GM12873 (cell line): ENCODE data around the gene TMEM187.

Source experiments
- TF ChIP-seq, protein P1 (sequence below): IDR thresholded peaks from 2 replicates; pipeline ENCODE4 v1.5.1; 2012; ENCODE audit warnings: low read depth, mild to moderate bottlenecking, moderate library complexity, low read length, control low read depth; ENCODE audit not compliant: insufficient read depth; ENCODE audit errors: missing control alignments

Gene TMEM187

DNA sequence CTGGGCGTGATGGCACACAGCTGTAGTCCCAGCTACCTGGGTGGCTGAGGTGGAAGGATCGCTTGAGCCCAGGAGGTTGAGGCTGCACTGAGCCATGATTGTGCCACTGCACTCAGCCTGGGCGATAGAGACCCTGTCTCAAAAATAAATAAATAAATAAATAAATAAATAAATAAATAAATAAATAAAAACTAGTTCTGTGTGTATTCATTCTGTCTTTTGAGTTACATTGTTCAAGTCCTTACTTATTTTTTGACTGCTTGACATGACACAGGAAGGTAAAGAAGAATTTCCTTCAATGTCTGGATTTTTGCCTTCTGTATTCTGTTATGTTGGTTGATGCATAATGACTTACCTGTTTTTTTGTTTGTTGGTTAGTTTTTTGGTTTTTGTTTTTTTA, 35.5 kb upstream of the TMEM187 start:
- TF ChIP-seq, protein P1, sequence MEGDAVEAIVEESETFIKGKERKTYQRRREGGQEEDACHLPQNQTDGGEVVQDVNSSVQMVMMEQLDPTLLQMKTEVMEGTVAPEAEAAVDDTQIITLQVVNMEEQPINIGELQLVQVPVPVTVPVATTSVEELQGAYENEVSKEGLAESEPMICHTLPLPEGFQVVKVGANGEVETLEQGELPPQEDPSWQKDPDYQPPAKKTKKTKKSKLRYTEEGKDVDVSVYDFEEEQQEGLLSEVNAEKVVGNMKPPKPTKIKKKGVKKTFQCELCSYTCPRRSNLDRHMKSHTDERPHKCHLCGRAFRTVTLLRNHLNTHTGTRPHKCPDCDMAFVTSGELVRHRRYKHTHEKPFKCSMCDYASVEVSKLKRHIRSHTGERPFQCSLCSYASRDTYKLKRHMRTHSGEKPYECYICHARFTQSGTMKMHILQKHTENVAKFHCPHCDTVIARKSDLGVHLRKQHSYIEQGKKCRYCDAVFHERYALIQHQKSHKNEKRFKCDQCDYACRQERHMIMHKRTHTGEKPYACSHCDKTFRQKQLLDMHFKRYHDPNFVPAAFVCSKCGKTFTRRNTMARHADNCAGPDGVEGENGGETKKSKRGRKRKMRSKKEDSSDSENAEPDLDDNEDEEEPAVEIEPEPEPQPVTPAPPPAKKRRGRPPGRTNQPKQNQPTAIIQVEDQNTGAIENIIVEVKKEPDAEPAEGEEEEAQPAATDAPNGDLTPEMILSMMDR: no peak

DNA sequence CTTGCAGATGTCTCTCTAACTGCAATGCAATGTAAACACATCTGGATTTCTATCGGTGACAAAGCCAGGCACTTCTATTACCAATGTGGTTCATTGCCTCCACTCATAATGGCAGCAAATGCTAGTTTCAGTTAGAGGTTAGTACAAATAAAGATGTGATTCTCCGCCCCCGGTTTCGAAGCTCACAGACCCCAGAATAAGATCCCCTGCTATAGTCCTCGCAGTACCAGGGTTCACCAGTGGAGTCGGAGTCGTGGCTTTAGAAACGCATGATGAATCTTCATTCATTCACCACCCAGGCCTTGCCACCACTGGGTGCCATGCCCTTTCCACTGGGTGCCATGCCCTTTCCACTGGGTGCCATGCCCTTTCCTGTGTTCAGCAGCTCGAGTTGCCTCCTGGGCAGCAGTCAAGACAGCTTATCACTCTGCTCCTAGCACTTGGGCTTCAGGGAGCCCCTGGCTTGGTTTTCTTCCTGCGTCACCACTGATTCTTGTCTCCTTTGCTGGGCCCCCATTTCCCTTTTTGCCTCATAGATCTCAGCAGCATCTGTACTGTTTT, 34.2 kb upstream of the TMEM187 start:
- TF ChIP-seq, protein P1: peak; percentile 33

DNA sequence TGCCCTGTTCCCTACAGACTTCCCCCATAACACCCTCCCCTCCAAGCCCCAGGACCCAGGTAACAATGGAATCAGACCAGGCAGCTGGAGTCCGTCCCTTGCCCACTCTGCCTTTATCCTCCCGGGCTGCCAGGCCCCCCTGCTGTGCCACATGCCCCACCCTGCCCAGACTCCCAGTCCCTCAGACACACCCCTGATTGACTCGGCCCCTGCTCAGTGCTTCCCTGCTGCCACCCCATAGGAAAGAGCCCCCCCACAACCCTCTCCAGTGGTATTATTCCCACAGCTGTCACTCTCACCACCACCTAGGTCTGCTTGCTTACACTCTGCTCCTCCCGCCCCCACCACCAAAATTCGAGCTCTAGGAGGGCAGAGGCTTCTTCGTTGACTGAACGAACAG, 33.0 kb upstream of the TMEM187 start:
- TF ChIP-seq, protein P1: no peak

DNA sequence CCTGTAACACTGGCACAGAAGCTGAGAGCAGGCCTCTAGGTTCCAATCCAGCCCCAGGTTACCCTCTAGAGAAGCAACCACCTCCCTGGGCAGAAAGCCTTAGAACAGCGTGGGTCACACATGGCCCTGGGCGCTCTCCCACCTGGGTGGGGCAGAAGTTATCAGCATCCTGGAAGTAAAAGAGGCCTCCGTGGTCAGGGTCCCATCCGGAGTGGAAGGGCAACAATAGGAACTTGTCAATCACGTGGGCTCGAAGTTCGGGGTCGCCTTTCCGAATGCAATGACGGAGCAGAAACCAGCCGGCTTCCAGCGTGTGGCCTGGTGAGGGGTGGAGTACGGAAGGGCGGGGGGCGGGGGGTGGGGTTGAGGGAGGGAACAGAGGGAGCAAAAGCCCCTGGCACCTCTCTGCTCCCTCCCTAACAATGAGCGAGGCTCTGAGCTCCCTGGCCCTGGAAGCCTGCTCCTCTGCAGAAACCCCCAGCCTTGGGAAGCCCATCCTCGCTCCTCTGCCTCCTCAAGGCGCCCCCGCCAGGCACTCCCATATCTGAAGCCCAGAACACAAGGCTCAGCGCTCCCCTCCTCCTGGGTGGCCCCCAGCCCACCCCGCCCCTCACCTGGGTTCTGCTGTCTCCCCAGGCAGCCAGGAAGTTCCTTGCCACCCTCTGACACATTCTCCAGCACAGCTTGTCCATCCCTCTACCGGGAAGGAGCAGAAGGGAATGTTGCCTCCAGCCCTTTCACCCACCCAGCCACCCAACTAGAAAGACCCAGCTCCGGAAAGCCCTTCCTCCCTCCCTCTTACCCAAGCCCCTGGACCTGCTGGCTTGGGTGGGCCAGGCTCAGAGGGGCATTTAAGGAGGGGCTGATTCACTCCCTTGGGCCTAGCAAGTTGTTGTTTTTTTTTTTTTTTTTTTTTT, 31.0 kb upstream of the TMEM187 start:
- TF ChIP-seq, protein P1: no peak

DNA sequence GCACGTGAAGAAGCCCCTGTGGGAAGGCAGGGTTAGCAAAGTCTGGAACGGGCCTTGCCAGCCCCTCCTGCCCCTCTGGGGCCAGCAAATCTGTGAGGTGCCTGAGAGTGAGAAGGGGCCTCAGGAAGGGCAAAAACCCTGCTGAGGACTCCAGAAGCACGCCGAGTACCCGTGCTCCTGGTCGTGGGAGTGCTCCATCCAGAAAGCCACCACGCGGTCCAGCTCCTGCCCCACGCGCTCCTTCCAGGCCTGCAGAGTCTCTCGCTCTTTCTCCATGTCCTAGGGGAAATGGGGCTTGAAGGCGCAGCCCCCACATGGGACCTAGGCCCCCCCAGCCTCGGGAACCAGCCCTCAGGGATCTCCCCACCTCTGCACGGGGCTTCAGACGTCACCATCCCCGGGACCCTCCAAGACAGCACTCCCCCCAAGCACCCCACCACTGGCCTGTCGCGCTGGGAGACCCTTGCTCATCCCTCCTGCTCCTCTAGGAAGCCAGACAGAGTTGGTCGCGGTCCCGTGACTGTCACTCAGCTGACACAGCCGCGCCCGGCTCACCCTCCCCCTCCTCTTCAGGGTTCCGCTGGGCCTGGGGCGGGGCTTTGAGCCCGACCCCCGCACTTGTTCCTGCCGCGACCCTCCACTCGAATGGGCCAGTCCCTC, 28.3 kb upstream of the TMEM187 start, which contains the start of gene RENBP:
Gene RENBP, minus strand, starts transcription at position 504 of the 660 bp plus-strand sequence. Its CDS starts 33 bp downstream, at position 471.
- TF ChIP-seq, protein P1: no peak

DNA sequence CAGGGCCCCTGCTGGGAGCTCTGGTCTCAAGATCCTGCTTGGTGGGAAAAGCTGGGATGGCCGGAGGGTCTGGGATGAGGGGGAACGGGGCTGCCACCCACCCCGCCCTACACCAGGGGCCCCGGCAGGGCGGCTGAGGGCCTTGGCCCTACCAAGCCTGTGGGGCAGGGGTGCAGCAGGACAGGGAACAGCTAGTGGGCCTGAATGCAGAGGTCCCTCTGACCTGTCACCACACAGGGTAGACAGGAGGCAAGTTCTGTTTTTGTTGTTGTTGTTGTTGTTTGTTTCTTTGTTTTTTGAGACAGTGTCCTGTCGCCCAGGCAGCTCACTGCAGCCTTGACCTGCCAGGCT, 27.8 kb upstream of the TMEM187 start:
- TF ChIP-seq, protein P1: no peak
